RPMI8226 (cell line): ENCODE measurements around the gene ZBTB33.

ENCODE experiments used
- DNase-seq: peaks from one replicate; pipeline ENCODE4 v3.0.0-alpha.2; 2015

ZBTB33 gene

GRCh38 chrX:120250522-120251271, at the start of gene ZBTB33:
Gene ZBTB33, plus strand, starts transcription at chrX:120250812. Its CDS starts 2,604 bp downstream, at chrX:120253416.
- peak; percentile 94 for DNase-seq

DNA sequence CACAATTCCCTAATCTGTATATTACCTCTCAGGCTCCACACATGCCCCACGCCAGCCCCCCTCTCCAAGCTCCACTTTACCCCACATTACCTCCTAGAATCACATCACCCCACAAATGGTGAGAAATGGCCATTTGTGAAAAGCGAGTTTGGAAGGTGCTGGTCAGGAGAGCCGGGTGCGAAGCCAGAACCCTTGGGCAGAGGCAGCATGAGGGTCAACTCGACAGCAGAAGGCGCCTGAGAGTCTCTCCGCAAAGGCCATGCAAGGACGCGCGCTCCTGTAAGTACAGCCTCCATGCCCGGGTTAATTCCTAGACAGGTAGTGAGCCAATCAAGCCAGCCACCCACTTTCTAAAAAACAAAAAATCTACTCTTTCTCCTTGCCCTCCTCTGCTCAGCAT, 49.8 kb upstream of the ZBTB33 start:
- no peak for DNase-seq

GRCh38 chrX:120205816-120206753, 44.5 kb upstream of the ZBTB33 start:
- DNase-seq, result no peak

DNA sequence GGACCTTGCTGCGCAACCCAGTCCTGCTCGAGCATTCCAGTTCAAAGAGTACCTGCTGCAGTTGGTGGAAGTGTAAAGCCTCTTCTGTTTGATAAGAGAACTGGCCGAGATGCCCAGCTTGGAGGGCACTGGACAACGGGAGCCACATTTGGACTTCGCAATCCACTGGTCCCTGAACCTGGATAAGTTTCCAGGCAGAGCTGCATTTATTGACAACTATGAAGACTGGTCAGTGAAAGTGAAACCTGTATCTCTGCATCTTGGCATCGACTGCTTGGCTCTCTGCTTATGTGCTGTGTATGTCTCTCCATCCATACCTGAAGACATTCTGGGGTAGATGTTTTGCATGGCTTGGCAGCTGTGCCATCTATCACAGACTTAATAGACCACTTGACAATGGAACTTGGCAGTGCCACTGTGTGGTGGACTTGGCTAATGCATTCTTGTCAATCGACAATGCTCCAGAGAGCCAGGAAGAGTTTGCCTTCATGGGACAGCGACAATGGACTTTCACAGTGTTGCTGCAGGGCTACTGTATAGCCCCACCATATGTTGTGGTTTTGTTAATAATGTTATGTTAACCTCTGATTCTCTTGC, 43.5 kb upstream of the ZBTB33 start:
- no peak for DNase-seq

DNA sequence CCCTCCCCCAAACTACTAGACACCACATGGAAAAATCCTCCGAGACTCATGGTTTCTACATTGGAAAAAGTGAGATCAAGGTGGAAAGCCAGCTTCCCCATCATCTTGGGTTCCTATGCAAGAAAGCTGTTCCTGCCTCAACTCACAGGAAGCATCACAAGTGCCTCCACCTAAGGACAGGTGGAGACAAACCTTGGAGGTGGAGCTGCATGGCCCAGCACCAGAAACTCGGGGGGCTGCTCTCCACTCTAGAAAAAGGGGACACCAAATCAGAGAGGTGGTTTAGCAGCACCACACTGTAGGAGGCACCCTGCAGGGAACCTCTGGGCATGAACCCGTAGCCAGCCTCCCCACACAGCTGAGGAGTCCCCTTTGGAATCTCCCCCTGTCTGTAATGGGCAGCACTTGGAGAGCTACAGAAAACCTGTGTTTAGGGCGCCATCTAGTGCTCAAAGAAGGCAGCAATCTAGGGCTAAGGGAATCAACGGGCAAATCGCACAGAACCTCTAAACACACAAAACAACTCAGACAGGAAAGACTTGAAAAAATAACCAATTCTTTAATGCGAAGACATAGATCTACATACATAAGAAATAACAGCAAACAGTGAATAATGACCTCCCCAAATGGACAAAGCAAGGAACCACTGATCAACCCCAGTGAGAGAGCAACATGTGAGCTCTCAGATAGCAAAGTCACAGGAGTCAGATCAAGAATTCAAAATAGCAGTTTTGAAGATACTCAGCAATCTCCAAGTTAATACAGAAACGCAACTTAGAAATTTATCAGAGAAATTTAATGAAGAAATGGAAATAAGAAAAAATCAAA, 37.0 kb upstream of the ZBTB33 start:
- peak; percentile 64 for DNase-seq

DNA sequence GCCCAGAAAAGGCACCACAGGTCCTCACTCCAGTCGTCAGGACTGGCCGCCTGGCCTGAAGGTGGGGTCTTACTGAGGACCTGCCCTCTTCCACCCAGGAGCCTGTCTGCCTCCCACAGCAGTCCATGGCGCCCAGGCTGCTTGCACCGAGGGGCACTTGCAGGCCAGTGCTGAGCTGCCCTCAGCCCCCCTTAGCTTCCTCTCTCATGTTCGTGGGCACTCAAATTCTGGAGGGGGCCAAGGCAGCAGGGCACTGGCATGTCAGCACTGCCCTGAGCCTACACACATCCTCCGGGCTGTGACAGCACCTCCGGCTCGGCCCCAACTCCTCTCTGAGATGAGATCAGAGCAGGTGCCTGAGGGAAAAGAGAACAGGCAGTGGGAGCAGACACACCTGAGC, 27.2 kb upstream of the ZBTB33 start:
- no peak for DNase-seq

- no peak for DNase-seq
These were observed 26.2 kb upstream of the ZBTB33 start for GRCh38 chrX:120224388-120224787.

GRCh38 chrX:120228187-120228908, 22.3 kb upstream of the ZBTB33 start:
- DNase-seq, result no peak

DNA sequence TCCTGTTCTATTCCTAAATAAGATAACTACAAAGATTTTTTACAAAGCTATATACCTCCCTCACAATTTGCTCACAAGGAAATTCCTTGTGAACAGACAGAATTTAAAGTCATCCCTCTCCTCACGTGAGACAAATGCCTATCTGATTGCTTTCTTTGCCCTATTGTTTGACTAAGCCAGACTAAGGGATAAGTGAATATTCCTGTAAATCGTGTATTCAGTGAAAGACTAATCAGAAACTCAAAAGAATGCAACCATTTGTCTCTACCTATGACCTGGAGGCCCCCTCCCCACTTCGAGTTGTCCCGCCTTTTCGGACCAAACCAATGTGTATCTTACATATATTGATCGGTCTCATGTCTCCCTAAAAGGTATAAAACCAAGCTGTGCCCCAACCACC, 15.3 kb upstream of the ZBTB33 start:
- DNase-seq, result no peak

- DNase-seq, result no peak
These were observed 13.7 kb upstream of the ZBTB33 start for GRCh38 chrX:120236687-120237479.

- DNase-seq, result no peak
These were observed 11.7 kb upstream of the ZBTB33 start for GRCh38 chrX:120238933-120239332.

GRCh38 chrX:120242813-120243212, 7.8 kb upstream of the ZBTB33 start:
- DNase-seq, result no peak

DNA sequence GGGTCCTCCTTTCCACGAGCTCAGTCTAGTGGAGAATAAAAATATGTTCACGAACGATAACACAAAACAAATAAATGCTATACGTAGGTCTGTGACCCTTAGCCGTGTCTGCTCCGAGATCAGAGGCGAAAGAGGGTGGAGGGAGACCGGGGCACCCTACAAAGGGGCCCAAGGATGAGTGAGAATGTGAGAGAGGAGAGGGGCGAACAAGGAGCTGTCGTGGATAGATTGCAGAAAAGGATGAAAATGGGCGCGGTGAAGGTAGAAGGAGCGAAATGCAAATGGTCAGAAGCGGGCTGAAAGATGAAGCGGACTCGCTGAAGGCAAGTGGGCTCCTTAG, 6.2 kb upstream of the ZBTB33 start:
- DNase-seq, result no peak

DNA sequence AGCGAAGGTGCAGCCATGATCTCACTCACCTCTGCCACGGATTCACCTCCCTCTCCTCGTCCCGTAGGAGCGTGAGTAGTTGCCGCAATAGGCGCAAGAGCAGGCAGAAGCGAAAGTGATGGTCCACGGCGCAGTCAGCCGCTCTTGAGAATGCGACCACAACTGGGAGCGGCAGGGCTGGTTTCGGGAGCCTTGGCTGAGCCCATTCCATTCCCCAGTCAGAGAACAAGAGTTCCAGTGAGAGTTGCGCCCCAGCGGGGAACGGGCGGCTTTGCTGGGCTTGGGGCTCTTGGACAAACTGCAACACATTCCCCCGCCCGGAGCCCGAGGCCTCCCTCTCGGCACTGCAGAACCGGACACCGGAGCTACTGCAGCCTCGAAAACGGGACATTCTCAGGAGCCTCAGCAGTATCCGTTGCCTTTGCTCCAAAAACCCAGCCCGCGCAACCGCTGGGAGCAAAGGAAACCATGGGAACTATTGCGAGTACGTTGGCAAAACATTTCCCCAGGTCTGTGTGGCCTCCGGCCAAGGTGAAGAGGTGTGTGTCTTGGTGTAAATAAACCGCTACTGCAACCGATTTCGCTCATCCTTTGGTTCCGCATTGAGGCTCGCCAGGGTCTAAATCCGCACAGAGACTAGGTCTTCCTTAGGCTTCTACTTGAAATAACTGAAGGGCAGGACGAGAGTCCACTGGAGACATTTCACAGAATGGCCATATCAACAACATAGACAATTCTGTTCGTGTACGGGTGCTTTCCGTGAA, 5.7 kb upstream of the ZBTB33 start:
- peak; percentile 87 for DNase-seq

- DNase-seq, result peak; percentile 59
These were observed 929 bp downstream of the ZBTB33 start for GRCh38 chrX:120251471-120252011.

- no peak for DNase-seq
These were observed 3.2 kb downstream of the ZBTB33 start for GRCh38 chrX:120253784-120254183.

DNA sequence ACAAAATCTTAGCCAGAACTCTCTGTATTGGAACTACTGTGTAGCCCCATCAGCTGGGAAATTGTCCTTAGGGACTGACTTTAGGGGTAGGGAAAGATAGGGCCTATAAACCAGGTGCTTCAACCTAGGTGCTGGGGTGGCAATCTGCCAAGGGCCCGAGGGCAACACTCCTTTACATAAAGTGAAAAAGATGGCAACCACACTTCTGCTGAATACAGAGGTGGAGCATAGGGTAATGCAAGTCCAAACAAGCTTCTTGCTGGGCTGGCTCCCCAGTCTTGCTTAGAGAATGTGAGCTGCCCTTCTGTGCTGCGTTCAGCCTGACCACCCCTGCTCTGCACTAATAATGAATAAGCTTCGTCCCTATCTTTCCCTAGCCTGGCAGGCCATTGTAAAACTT, 9.8 kb downstream of the ZBTB33 start:
- DNase-seq, result peak; percentile 69

GRCh38 chrX:120262859-120263708, 12.5 kb downstream of the ZBTB33 start:
- peak; percentile 37 for DNase-seq

DNA sequence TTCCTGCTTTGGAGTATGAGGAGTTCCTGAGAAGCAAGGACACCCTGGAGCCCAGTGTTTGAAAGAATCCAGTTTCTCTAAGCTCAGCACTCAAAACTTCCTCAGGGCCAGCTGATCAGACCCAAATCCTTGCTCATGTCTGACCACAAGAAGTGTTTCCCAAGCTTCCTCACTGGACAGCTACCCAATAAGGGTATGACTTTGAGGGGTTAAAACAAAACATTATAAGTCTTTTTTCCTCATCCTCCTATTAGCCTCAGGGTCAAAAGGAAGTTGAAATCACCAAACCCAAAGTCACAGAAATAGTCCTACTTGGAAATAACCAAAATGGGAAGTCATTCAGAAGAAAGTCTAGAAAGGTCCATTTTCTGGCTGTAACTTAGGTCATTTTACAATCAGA, 13.7 kb downstream of the ZBTB33 start:
- DNase-seq, result no peak
